ENCODE data around the gene ALPK3. TPM values are rescaled to one million over a fixed set of nuclear protein-coding genes. Genes with fewer than 3 reads are reported as not detected.

The ALPK3 gene
- polyA plus RNA-seq, 1 donor from 2014 or later, result not detected

- Histone ChIP-seq H3K9me2 (ENCODE audit: insufficient read depth, low read length) (no peaks in the 10 kb centered on the region), H4K20me1 (ENCODE audit: insufficient read depth) (no peaks in the 10 kb centered on the region), H3K27ac (ENCODE audit: low read length) (no peak overlapping the region), H3K36me3 (ENCODE audit: insufficient read depth, low read length) (no peaks in the 10 kb centered on the region), H3K4me3 (ENCODE audit: low read length) (no peak overlapping the region), H3K9ac (ENCODE audit: low read length) (no peak overlapping the region), H2AFZ (ENCODE audit: low read depth, low read length) (no peak overlapping the region), H3K79me2 (replicated peaks; ENCODE audit: insufficient read depth, low read length) (no peaks in the 10 kb centered on the region), H3K9me3 (ENCODE audit: low read length) (no peaks in the 10 kb centered on the region), H3F3A (ENCODE audit: insufficient read depth, low read length, poor library complexity, severe bottlenecking) (no peaks in the 10 kb centered on the region), H3K27me3 (ENCODE audit: insufficient read depth, low read depth, low read length) (no peaks in the 10 kb centered on the region), H3K4me2 (ENCODE audit: low read length) (no peak overlapping the region)
- TF ChIP-seq SMC3 (conservative IDR thresholded peaks at IDR 0.05; ENCODE audit: poor library complexity), result no peak
- no peak for TF ChIP-seq EP300 (conservative IDR thresholded peaks at IDR 0.05; ENCODE audit: poor library complexity, severe bottlenecking)
- no peak for TF ChIP-seq TAF1 (IDR thresholded peaks at IDR 0.05; ENCODE audit: low read depth)
- TF ChIP-seq REST (IDR thresholded peaks at IDR 0.05; ENCODE audit: borderline replicate concordance), result no peak
- TF ChIP-seq EZH2 (IDR thresholded peaks at IDR 0.05; ENCODE audit: borderline replicate concordance, insufficient read depth, low read length, poor library complexity, severe bottlenecking), result no peak
- no peak for TF ChIP-seq POLR2AphosphoS5 (IDR thresholded peaks at IDR 0.05)
- no peak for TF ChIP-seq CTCF (IDR thresholded peaks at IDR 0.05; ENCODE audit: poor library complexity, severe bottlenecking)
Observed at GRCh38 chr15:84879088-84879780, 62.1 kb downstream of the ALPK3 start.

- no peak overlapping the region for H3K27ac ChIP-seq (ENCODE audit: low read length)
- no peaks in the 10 kb centered on the region for H3K36me3 ChIP-seq (ENCODE audit: insufficient read depth, low read length)
- no peak overlapping the region for H2AFZ ChIP-seq (ENCODE audit: low read depth, low read length)
- no peaks in the 10 kb centered on the region for H3F3A ChIP-seq (ENCODE audit: insufficient read depth, low read length, poor library complexity, severe bottlenecking)
- H4K20me1 ChIP-seq (ENCODE audit: insufficient read depth), result no peaks in the 10 kb centered on the region
- TF ChIP-seq POLR2AphosphoS5 (IDR thresholded peaks at IDR 0.05) (no peak), CTCF (IDR thresholded peaks at IDR 0.05; ENCODE audit: poor library complexity, severe bottlenecking) (no peak), EZH2 (IDR thresholded peaks at IDR 0.05; ENCODE audit: borderline replicate concordance, insufficient read depth, low read length, poor library complexity, severe bottlenecking) (no peak), EP300 (conservative IDR thresholded peaks at IDR 0.05; ENCODE audit: poor library complexity, severe bottlenecking) (no peak), TAF1 (IDR thresholded peaks at IDR 0.05; ENCODE audit: low read depth) (no peak), SMC3 (conservative IDR thresholded peaks at IDR 0.05; ENCODE audit: poor library complexity) (no peak), MXI1 (conservative IDR thresholded peaks at IDR 0.05; ENCODE audit: poor library complexity, severe bottlenecking) (no peak), RAD21 (conservative IDR thresholded peaks at IDR 0.05) (no peak), REST (IDR thresholded peaks at IDR 0.05; ENCODE audit: borderline replicate concordance) (no peak)
- no peak overlapping the region for H3K9ac ChIP-seq (ENCODE audit: low read length)
- H3K9me3 ChIP-seq (ENCODE audit: low read length), result no peaks in the 10 kb centered on the region
- no peak overlapping the region for H3K4me3 ChIP-seq (ENCODE audit: low read length)
- no peak overlapping the region for H3K4me2 ChIP-seq (ENCODE audit: low read length)
- no peaks in the 10 kb centered on the region for H3K79me2 ChIP-seq (replicated peaks; ENCODE audit: insufficient read depth, low read length)
- H3K27me3 ChIP-seq (ENCODE audit: insufficient read depth, low read depth, low read length), result no peaks in the 10 kb centered on the region
- no peaks in the 10 kb centered on the region for H3K9me2 ChIP-seq (ENCODE audit: insufficient read depth, low read length)
Observed at GRCh38 chr15:84880007-84880406, 62.9 kb downstream of the ALPK3 start.
